GM21447 (cell line): ENCODE data around the gene MBNL1.
"Not testable (repeated sequence)": the region's sequence is repeated elsewhere in the genome, so short reads cannot be mapped to it uniquely, and the experiment has no call there.

Source experiments
- ATAC-seq: cut with Tn5 transposase; IDR thresholded peaks from one replicate; pipeline ENCODE4 v1.9.1; 2021; ENCODE audit not compliant: unreplicated experiment

The MBNL1 gene

DNA sequence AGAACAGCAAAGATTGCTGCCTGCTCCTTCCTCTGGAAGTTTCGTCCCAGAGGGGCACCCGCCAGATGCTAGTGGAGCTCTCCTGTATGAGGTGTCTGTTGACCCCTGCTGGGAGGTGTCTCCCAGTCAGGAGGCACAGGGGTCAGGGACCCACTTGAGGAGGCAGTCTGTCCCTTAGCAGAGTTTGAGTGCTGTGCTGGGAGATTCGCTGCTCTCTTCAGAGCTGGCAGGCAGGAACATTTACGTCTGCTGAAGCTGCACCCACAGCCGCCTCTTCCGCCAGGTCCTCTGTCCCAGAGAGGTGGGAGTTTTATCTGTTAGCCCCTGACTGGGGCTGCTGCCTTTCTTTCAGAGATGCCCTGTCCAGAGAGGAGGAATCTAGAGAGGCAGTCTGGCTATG lies 103.9 kb downstream of the MBNL1 start:
- not testable (repeated sequence) for ATAC-seq

DNA sequence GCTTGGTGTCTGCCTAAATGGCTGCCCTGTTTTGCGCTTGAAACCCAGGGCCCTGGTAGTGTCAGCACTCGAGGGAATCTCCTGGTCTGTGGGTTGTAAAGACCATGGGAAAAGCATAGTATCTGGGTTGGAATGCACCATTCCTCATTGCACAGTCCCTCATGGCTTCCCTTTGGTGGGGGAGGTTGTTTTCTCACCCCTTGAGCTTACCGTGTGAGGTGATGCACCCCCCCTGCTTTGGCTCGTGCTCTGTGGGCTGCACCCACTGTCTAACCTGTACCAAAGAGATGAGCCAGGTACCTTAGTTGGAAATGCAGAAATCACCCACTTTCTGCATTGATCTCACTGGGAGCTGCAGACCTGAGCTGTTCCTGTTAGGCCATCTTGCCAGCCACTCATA lies 104.7 kb downstream of the MBNL1 start:
- no peak for ATAC-seq

DNA sequence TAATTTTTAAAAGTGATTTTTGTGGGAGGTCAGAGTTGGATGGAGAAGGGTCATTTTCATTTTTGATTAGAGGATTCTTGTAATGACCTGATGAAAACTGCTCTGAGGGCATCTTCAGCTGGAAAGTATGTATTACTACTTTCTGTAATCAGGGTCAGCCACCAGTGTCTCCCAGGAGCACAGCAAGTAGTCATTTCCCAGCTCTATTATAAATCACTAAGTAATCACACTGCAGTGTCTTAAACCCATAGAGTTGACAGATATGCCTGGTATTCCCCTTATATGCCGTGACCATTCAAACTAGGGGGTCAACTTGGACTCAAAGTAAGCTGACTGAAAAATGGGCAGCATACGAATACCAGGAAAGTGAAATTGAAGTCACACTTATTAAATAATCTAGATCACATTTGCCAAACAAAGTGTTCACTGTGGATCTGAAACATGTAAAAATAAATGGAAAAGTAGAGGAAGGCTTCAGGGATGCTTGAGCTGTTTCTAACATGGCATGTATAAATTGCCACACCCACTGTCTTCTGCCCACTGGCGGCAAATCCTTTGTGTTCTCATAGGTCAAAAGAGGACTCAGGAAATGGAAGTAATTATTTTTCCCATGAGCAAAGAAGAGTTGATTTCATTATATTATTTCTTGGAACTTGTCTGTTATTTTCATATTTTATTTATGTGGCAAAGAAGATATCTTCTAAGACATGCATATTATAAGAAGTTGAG lies 105.7 kb downstream of the MBNL1 start:
- ATAC-seq, result no peak

DNA sequence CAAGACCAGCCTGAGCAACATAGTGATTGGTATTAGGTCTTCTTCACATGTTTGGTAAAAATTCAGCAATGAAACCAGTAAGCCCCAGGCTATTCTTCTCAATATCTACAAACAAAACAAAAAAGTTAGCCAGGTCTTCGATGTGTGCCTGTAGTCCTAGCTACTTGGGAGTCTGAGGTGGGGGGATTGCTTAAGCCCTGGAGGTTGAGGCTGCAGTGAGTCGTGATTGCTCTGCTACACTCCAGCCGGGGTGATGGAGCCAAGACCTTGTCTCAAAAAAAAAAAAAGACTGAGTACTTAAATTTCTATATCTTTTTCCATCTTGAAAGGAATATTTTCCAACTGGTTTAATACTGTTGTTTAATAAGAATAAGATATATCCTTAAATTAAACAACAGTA lies 106.8 kb downstream of the MBNL1 start:
- no peak for ATAC-seq

- ATAC-seq, result peak; percentile 74
These were observed 107.8 kb downstream of the MBNL1 start for GRCh38 chr3:152376351-152377183.

GRCh38 chr3:152377184-152377570 lies 108.4 kb downstream of the MBNL1 start:
- ATAC-seq, result peak; percentile 8

- no peak for ATAC-seq
These were observed 110.8 kb downstream of the MBNL1 start for GRCh38 chr3:152379415-152380042.

GRCh38 chr3:152380043-152380442 lies 111.3 kb downstream of the MBNL1 start:
- ATAC-seq, result no peak

DNA sequence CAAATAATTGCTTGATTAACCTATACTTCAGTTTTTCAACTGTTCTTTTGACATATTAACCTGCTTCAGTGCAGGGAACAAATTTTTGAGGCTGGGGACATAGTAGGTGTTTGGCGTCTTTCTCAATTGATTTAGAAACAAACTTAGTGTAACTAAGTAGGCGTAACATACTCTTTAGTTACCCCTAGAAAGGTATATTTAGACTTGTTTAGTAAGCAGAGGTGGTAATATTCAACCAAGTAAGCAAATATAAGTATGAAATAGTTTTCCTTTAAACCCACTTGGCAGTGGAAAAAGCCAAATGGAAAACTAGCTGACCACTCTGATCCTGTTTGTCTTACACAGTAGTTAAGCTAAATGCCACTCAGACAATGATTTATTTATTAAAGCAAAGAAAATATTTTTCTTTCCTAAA lies 113.2 kb downstream of the MBNL1 start:
- peak; percentile 42 for ATAC-seq

DNA sequence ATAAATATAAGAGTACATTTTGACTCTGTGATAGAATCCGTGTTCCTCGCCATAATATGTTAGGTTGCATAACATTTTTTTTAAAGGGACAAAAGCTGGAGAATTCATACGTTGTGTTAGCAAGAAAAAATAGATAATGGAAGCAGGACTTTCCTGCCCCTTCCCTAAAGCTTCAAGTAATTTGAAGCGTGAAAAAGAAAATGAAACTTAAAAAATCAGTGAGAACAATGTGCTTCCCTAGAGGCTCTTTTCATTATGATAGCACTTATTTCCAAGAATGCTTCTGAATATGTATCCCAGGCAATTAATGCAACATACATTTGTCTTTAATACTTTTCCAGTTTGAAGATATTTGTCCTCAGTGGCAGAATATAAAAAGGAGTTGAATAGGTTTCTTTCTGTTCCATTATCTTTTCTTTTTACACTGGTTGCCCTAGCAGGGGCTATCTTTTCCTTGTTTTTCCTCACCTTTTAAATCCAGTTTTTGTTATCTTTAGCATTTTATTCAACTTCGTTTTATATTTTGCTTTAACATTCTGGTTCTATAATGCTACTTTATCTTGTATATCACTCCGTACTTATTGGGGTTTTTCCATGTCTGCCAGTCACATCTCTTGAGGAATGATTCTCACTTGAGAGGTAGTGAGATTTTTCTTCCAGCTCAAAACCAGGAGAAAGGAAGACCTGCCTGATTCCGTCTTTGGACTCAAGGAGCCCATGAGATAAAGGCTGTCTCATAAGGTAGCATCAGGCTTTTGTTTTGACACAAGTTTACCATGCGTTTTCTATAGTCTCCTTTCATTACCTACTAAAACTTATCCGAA lies 113.8 kb downstream of the MBNL1 start:
- ATAC-seq, result no peak

DNA sequence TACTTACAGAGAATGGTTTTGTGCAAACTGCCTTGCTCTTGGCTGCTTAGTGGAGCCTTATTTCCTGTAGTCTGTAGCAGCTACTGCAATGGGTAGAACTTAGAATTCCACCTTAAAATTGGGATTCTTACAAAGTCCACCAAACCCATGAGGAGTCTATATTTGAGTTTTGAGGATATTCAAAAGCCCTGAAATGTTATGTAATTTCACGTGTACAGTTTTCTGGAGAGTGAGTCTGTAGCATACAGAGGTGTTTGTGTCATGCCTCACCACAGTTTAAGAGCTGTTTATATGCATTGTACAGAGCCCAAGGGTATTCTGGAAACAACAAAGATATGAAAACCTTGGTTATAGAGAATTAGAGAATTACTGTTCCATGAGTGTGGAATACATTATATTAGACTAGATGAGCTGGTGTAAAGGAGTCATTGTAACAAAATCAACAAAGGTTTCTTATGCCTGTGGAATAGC lies 114.4 kb downstream of the MBNL1 start:
- ATAC-seq, result no peak

GRCh38 chr3:152384412-152384811 lies 115.7 kb downstream of the MBNL1 start:
- no peak for ATAC-seq

- ATAC-seq, result no peak
These were observed 117.0 kb downstream of the MBNL1 start for GRCh38 chr3:152385761-152386160.

DNA sequence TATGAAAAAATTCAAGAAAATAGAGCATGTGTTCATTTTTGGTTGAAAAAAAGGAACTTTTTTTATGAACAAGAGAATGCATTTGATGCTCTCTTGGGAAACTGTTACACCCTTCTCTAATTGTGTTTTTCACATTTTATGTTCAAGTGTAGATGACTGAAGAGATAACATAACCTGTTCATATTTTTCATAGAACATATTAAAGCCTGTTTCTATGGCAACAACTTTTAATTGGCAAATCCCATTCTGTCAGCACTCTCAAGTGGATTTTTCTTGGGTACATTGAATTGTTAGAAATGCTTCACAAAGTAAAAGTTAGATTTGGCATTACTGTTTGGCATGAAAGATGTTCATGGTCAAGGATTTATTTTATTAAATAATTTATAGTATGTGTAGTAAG lies 117.5 kb downstream of the MBNL1 start:
- ATAC-seq, result no peak

DNA sequence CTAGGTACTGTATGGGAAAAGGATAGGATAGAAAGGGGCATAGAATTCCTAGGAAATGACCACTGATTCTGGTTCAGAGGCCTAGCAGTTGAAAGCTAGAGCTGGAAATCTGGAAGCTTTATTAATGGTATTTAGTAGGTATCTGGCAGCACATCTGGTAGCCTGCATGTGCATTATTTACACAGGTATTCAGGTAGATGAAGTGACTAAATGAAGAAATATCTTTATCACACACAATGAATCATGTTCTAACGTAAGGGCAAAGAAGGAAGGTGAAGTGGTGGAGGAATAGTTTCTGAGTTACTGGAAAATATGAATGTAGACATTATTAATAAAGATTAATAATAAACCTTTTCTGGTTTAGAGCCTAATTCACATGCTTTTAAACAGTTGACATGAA lies 119.9 kb downstream of the MBNL1 start:
- ATAC-seq, result no peak

DNA sequence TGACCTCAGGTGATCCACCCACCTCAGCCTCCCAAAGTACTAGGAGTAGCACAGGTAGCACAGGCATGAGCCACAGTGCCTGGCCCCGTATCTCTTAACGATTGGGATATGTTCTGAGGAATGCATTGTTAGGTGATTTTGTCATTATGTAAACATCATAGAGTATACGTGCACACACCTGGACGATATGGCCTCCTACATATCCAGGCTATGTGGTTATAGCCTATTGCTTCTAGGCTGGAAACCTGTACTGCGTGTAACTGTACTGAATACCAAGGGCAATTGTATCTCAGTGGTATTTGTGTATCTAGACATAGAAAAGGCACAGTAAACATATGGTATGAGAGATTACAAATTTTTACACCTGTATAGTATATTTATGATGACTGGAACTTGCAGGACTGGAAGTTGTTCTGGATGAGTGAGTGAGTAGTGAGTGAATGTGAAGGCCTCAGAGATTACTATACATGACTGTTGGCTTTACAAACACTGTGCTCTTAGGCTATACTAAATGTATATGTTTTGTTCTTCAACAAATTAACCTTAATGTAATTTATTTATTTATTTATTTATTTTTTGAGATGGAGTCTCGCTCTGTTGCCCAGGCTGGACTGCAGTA lies 120.7 kb downstream of the MBNL1 start:
- ATAC-seq, result no peak

- ATAC-seq, result no peak
These were observed 121.9 kb downstream of the MBNL1 start for GRCh38 chr3:152390647-152391046.

DNA sequence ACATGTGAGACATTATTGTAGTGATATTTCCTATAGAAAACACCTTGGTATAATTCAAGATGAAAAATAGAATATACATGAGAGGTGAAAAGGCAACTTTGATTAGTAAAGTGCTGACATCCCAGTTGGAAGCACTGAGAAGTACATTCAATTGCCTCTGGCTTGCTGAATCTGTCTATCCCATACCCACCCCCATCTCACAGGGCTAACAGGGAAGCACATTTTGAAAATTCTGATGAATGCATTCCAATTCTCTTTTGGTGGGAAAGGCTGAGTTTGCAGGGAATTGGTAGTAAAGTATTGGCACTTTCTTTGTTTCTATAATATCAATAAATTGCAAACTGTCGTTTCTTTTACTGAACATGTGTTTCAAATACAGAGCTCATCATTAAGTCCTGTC lies 122.9 kb downstream of the MBNL1 start:
- no peak for ATAC-seq

DNA sequence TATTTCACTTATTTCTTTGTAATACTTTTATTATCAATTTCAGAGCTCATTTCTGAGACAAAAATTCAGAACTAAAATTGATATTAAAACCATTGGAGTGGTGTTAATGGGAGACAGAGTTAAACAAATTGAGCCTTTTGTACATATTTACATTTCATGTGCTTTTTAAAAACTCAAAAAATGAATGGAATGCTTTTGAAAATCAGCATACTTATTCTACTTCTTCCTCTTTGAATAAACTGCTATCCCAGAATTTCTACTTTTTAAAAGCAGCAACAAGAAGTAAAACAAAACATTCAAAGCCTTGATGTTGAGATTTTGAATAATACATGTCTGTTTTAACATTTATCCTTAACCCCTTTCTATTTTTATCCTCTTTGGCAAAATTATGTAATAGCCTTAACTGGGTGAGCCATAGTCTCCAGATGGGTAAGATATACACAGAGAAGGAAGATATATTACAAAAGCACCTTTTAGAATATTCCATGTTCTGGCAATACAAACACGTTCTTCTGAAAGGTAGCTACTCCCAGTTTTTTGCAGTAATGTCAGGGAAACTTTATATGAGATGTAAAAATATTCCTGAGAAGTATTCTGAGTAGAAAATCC lies 123.6 kb downstream of the MBNL1 start:
- ATAC-seq, result no peak

- ATAC-seq, result no peak
These were observed 125.5 kb downstream of the MBNL1 start for GRCh38 chr3:152394246-152394645.
